Measurements from ENCODE around the gene ZCCHC24.

The ZCCHC24 gene

DNA sequence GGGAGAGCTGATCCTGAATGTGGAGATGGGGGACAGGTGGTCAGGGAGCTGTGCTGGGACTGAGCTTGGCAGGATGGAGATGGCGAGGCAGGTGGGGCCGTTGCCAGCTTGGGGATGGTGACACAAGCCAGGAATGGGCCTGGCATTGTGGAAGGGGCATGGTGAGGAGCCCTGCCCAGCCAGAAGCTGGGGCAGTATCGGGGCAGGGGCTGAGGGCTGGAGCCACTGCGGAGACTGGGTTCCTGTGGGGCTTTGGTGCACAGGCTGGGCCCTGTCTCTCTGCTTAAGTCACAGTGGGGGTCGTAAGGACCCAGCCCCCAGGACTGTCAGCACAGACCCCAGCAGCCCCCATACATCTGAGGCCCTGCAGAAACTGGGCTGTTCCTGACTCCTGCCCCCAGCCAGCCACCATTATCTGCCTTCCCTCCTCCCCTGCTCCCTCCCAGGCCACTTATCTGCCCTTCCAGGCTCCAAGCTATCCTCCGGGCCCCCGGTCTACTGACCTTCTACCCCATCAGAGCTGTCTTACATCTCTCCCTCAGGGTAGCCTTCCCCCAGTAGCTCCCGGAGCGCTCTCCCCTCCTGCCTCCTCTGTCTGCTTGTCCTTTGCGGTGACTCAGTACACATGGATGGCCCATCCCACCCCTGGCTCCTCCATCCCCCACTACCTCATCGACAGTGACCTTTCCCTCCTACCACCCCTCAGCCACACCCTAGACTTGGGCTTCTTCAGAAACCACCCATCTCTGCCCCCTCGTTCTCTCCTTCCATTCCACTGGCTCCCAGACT is 54.0 kb downstream of the ZCCHC24 start:
- TF ChIP-seq, protein P1, sequence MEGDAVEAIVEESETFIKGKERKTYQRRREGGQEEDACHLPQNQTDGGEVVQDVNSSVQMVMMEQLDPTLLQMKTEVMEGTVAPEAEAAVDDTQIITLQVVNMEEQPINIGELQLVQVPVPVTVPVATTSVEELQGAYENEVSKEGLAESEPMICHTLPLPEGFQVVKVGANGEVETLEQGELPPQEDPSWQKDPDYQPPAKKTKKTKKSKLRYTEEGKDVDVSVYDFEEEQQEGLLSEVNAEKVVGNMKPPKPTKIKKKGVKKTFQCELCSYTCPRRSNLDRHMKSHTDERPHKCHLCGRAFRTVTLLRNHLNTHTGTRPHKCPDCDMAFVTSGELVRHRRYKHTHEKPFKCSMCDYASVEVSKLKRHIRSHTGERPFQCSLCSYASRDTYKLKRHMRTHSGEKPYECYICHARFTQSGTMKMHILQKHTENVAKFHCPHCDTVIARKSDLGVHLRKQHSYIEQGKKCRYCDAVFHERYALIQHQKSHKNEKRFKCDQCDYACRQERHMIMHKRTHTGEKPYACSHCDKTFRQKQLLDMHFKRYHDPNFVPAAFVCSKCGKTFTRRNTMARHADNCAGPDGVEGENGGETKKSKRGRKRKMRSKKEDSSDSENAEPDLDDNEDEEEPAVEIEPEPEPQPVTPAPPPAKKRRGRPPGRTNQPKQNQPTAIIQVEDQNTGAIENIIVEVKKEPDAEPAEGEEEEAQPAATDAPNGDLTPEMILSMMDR (conservative IDR thresholded peaks at IDR 0.05; ENCODE audit: low read length), result no peak
- no peak for DNase-seq (ENCODE audit: low read depth)
- no peak overlapping the region for H3K4me3 ChIP-seq (ENCODE audit: low read length)

DNA sequence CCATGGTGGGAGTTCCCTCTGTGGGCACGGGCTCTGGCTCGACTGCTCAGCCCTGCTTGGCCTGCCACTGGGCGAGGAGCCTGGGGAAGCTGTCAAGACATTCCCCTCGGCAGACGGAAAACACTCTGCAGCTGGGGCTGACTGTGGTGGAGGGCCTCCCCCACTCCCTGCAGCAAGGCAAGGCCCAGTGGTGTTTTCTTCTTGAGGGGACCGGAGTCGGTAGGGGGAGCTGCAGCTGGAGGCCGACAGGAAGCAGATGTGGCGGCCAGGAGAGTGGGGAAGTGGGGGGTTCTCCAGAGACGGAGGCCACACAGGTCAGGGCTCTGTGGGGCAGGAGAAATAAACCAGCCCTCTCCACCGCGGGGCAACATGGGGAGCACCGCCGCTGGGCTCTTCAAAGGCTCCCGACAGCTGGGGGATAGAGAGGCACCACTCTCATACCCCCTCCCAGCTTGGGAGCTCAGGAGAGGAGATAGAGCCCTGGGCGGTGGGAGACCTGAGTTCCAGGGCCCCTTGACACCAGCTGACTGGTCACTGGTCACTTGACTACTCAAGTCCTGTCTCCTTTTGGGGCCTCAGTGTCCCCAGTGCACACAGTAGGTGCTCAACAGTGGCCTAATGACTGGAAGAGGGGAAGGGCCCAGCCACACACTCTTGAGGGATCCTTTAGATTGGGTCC is 54.7 kb downstream of the ZCCHC24 start:
- TF ChIP-seq, protein P1 (conservative IDR thresholded peaks at IDR 0.05; ENCODE audit: low read length), result no peak
- no peak overlapping the region for H3K4me3 ChIP-seq (ENCODE audit: low read length)
- DNase-seq (ENCODE audit: low read depth), result no peak

DNA sequence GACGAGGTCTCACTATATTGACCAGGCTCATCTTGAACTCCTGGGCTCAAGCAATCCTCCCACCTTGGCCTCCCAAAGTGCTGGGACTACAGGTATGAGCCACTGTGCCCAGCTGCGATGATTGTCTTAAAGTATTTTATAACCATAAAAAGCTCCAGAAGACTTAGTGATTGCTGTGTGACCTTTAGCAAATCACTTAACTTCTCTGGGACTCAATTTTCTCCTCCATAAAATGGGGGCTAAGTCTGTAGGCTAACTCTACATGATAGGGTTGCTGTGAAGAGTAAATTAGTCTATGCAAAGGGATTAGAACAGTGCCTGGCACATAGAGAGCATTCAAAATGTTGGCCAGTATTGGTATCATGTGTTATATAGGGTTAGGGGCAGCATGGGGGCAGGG is 55.4 kb downstream of the ZCCHC24 start:
- no peak for DNase-seq (ENCODE audit: low read depth)
- no peak overlapping the region for H3K4me3 ChIP-seq (ENCODE audit: low read length)
- TF ChIP-seq, protein P1 (conservative IDR thresholded peaks at IDR 0.05; ENCODE audit: low read length), result no peak

DNA sequence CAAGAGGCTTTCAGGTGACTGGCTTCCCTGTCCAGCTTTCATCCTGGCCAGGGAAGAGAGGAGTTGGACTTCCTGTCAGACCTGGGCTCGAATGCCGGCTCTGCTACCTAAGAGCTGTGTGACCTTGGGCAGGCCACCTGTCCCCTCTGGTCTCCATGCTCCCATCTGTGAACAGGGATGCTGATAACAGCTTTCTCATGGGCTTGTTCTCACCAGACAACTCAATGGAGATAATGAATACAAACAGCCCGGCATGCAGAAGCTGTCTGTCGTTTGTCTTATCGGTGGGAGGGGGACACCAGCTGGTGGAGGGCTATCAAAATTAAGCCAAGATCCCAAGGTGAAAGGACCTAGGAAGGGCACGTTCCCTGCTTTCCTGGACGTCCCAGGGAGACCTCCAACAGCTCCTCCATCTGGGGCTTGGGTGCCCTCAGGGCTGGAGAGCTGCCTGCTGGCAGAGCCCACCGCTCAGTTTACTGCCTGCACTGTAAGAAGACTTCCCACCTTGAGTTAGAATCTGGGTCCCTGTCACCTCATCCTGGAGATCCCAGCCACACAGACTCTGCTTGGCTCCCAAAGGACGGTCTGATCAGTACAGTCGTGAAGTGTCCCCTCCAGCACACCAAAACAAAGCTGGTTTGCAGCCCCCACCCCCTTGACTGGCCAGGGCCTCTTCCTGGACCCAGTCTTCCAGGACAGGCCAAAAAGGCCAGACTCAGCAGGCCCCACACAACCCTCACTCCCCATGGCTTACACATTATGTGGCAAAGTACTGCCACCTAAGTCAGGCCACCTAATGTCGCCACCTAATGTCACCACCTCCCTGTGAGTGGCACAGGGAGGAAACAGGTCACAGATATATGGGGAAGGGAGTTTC is 57.2 kb downstream of the ZCCHC24 start:
- TF ChIP-seq, protein P1 (conservative IDR thresholded peaks at IDR 0.05; ENCODE audit: low read length), result no peak
- no peak overlapping the region for H3K4me3 ChIP-seq (ENCODE audit: low read length)
- no peak for DNase-seq (ENCODE audit: low read depth)

DNA sequence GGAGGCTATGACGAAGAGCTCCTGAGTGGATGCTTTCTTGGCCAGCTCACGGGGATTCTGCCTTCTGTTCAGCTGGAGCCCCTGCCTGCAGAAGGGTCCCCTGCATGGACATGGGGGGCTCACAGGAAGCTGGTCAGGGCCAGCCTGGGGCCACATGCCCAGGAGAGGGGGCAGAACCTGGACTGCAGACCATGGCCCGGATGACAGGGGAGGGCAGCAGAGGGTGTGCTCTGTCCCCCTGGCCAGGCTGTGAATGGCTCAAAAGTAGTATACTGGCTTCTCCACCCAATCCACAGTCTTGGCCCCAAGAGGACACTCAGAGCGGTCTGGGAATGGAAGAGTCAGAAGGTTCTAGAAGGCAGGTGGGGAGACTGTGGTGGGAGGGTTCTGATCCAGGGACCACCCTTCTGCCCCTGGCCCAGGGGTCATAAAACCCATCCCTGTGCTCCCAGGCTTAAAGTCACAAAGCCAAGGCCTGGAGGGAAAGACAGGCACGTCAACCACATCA is 57.9 kb downstream of the ZCCHC24 start:
- no peak for DNase-seq (ENCODE audit: low read depth)
- no peak overlapping the region for H3K4me3 ChIP-seq (ENCODE audit: low read length)
- TF ChIP-seq, protein P1 (conservative IDR thresholded peaks at IDR 0.05; ENCODE audit: low read length), result no peak

DNA sequence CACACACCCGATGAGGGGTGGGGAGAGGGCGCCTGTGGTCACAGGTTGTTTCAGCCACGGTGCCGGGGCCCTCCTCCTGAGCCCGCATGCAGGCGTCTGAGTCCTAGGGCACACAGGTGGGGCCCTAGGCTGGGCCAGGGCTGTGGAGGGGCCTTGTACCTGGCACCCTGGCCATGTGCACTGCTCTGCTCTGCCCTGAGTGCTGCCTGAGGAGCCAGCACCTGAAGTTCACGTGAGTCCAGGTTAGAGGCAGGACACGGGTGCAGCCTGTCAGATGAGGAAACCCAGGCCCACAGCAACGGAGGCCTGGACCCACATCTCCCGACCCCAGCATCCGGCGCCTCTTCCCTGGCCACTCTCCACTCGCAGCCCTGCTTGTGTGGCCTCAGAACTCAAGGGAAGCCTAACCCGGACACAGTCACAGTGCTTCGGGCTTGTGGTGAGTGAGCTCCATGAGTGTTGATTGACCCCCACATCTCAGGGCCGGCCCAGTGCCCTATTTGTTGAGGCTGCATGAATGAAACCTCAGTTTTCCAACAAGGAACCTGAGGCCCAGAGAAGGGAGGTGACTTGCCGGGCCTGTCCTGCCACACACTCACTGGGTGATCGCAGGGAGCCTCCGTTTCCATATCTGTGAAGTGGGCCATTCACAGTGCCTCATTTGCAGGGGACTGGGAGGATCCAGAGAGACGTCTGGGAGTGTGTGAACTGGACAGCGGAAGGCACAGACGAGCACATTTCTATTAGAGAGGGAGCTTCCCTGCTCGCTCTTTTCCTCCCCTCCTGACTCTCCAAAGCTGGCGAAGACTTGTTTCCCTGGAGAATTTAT is 58.6 kb downstream of the ZCCHC24 start:
- no peak overlapping the region for H3K4me3 ChIP-seq (ENCODE audit: low read length)
- TF ChIP-seq, protein P1 (conservative IDR thresholded peaks at IDR 0.05; ENCODE audit: low read length), result no peak
- no peak for DNase-seq (ENCODE audit: low read depth)
